Lung (tissue), 12 donors: ENCODE data around the gene ZCCHC8. TPM values are rescaled to one million over a fixed set of nuclear protein-coding genes. Genes with fewer than 3 reads are reported as not detected.
"Not testable (repeated sequence)": the region's sequence is repeated elsewhere in the genome, so short reads cannot be mapped to it uniquely, and the experiment has no call there.

Experiments
- ATAC-seq: fragments of 200-7000 bp; cut with Tn5 transposase; one replicate; pipeline ENCODE4 v1.9.1; 2020; ENCODE audit warnings: moderate number of reproducible peaks; ENCODE audit not compliant: insufficient read depth, low FRiP score
- DNase-seq, 3 donors: peaks; one replicate each; pipeline ENCODE4 v3.0.0-alpha.2; 2013 to 2017
- H3K27ac ChIP-seq, 2 donors: one replicate each; pipeline ENCODE4 v1.5.1; 2013; ENCODE audit warnings: mild to moderate bottlenecking in 2 of 2, moderate library complexity in 2 of 2, control low read depth in 1 of 2, inconsistent platforms in 1 of 2, low read depth in 1 of 2, low read length in 1 of 2
- H3K27me3 ChIP-seq, 3 donors: one replicate each; pipeline ENCODE4 v1.5.1; 2013; ENCODE audit warnings: low read length in 2 of 3; ENCODE audit not compliant: control insufficient read depth in 3 of 3, insufficient read depth in 3 of 3
- H3K36me3 ChIP-seq, 4 donors: one replicate each; pipeline ENCODE4 v1.5.1; 2013; ENCODE audit warnings: low read length in 4 of 4, mild to moderate bottlenecking in 1 of 4, moderate library complexity in 1 of 4; ENCODE audit not compliant: control insufficient read depth in 4 of 4, insufficient read depth in 4 of 4
- H3K4me1 ChIP-seq, 5 donors: one replicate each; pipeline ENCODE4 v1.5.1; 2013; ENCODE audit warnings: low read length in 5 of 5, mild to moderate bottlenecking in 2 of 5, moderate library complexity in 1 of 5; ENCODE audit not compliant: control insufficient read depth in 5 of 5, insufficient read depth in 5 of 5
- H3K4me3 ChIP-seq: one replicate; pipeline ENCODE4 v1.5.1; 2013; ENCODE audit warnings: mild to moderate bottlenecking, control low read depth, moderate library complexity
- H3K9ac ChIP-seq, 2 donors: one replicate each; pipeline ENCODE4 v1.5.1; 2013; ENCODE audit warnings: low read length in 2 of 2, control low read depth in 1 of 2; ENCODE audit not compliant: insufficient read depth in 1 of 2
- H3K9me3 ChIP-seq, 4 donors: one replicate each; pipeline ENCODE4 v1.5.1; 2013; ENCODE audit warnings: low read length in 3 of 4, mild to moderate bottlenecking in 1 of 4, moderate library complexity in 1 of 4; ENCODE audit not compliant: control insufficient read depth in 4 of 4, insufficient read depth in 3 of 4
- CTCF ChIP-seq: IDR thresholded peaks from 2 replicates; pipeline ENCODE4 v1.5.1; 2012; ENCODE audit warnings: mild to moderate bottlenecking; ENCODE audit errors: control extremely low read depth, extremely low read depth
- WGBS, 2 donors: extraction: QIAGEN DNeasy Blood & Tissue Kit; methylation state at CpG; one replicate each; pipeline ENCODE4 v1.1.7; 2013; 5-methylcytosine and 5-hydroxymethylcytosine counted together
- polyA plus RNA-seq, 2 donors: library from polyadenylated mRNA; stranded (reverse); fragments of 200-250 nt; gene quantifications; one replicate each; pipeline ENCODE4 v1.2.1, GENCODE V29; 2013
- total RNA-seq, 2 donors: library from RNA; depleted of rRNA in 1 of 2; stranded (reverse); fragments of >200 nt in 1 of 2; gene quantifications; one replicate each; pipeline ENCODE4 v1.2.1, GENCODE V29; 2014 to 2021
- donor health status: control.
- donor health status: control.
- donor health status: Bipolar disorder and iron deficiency.
- donor health status: healthy.
- donor health status: DM: yes; HTN: yes; CAD: no.

The ZCCHC8 gene
- total and polyA plus RNA-seq, 4 donors, result 12.8 to 48.1 (median 21.8) TPM

GRCh38 chr12:122516544-122517361, 16.0 kb upstream of the ZCCHC8 start:
- no peaks in the 10 kb centered on the region for H3K27me3 ChIP-seq
- H3K9me3 ChIP-seq, result no peaks in the 10 kb centered on the region
- H3K4me3 ChIP-seq, result no peak overlapping the region
- peaks cover 35 to 75% (median 60%) of the 10 kb centered on the region in 4 donors for H3K36me3 ChIP-seq
- peaks cover 0 to under 1% (median 0%) of the 10 kb centered on the region in 5 donors for H3K4me1 ChIP-seq
- ATAC-seq (no peak), DNase-seq (no peak)
- no peak overlapping the region for H3K27ac ChIP-seq
- WGBS, 2 donors, result 92 to 94% methylated on average over 13 of the region's 13 CpGs
- H3K9ac ChIP-seq, result no peak overlapping the region
- no peak for TF ChIP-seq CTCF

GRCh38 chr12:122515275-122515674, 14.5 kb upstream of the ZCCHC8 start:
- no peak for TF ChIP-seq CTCF
- H3K27me3 ChIP-seq, result no peaks in the 10 kb centered on the region
- no peaks in the 10 kb centered on the region for H3K9me3 ChIP-seq
- DNase-seq (no peak), ATAC-seq (no peak)
- H3K27ac ChIP-seq, result no peak overlapping the region
- no peak overlapping the region for H3K9ac ChIP-seq
- 94 to 97% methylated on average over 2 of the region's 2 CpGs for WGBS, 2 donors
- no peaks in the 10 kb centered on the region for H3K4me1 ChIP-seq
- H3K36me3 ChIP-seq, result peaks cover 35 to 73% (median 55%) of the 10 kb centered on the region in 4 donors
- no peak overlapping the region for H3K4me3 ChIP-seq

- WGBS, 2 donors, result 92 to 93% methylated on average over 4 of the region's 4 CpGs
- H3K27me3 ChIP-seq, result no peaks in the 10 kb centered on the region
- no peak for TF ChIP-seq CTCF
- no peaks in the 10 kb centered on the region for H3K9me3 ChIP-seq
- ATAC-seq (no peak), DNase-seq (no peak)
- H3K9ac ChIP-seq, result no peak overlapping the region
- no peak overlapping the region for H3K4me3 ChIP-seq
- H3K4me1 ChIP-seq, result no peaks in the 10 kb centered on the region
- H3K36me3 ChIP-seq, result peaks cover 41 to 70% (median 60%) of the 10 kb centered on the region in 4 donors
- H3K27ac ChIP-seq, result no peak overlapping the region
These were observed 12.9 kb upstream of the ZCCHC8 start for GRCh38 chr12:122513660-122514059.

- DNase-seq, H3K27ac ChIP-seq, H3K27me3 ChIP-seq, H3K9me3 ChIP-seq, H3K4me3 ChIP-seq, ATAC-seq, H3K4me1 ChIP-seq, H3K9ac ChIP-seq: not testable (repeated sequence)
- WGBS, 2 donors, result 90 to 92% methylated on average over 3 of the region's 3 CpGs
- H3K36me3 ChIP-seq, result peaks cover 42 to 73% (median 61%) of the 10 kb centered on the region in 4 donors
These were observed 12.3 kb upstream of the ZCCHC8 start for GRCh38 chr12:122513028-122513427.
